Right lobe of liver (tissue), 6 donors: ENCODE measurements around the gene EDN1. TPM values are rescaled to one million over a fixed set of nuclear protein-coding genes. Genes with fewer than 3 reads are reported as not detected.

ENCODE experiments used
- ATAC-seq, 4 donors: fragments of 200-7000 bp; cut with Tn5 transposase; one replicate each; pipeline ENCODE4 v1.9.1; 2020; ENCODE audit warnings: mild to moderate bottlenecking in 4 of 4, moderate library complexity in 4 of 4
- DNase-seq, 3 donors: peaks; one replicate each; pipeline ENCODE4 v3.0.0-alpha.2; 2020
- H3K27ac ChIP-seq, 3 donors: fragments of 200-600 bp; one replicate each; pipeline ENCODE4 v1.8.0; 2022
- H3K27me3 ChIP-seq, 2 donors: fragments of 200-600 bp; one replicate each; pipeline ENCODE4 v1.8.0; 2022
- H3K36me3 ChIP-seq, 4 donors: fragments of 200-600 bp; sonication (generic) in 1 of 4; one replicate each; pipeline versions ENCODE4 v1.5.1 to v1.8.0; 2017 to 2022; ENCODE audit warnings: control low read depth in 1 of 4
- H3K4me1 ChIP-seq, 4 donors: fragments of 200-600 bp; sonication (generic) in 1 of 4; one replicate each; pipeline versions ENCODE4 v1.5.1 to v1.8.0; 2017 to 2022; ENCODE audit warnings: control low read depth in 1 of 4
- H3K4me3 ChIP-seq, 3 donors: fragments of 200-600 bp; one replicate each; pipeline ENCODE4 v1.8.0; 2022
- H3K9me3 ChIP-seq, 4 donors: fragments of 200-600 bp; sonication (generic) in 1 of 4; one replicate each; pipeline versions ENCODE4 v1.5.1 to v1.8.0; 2017 to 2022; ENCODE audit warnings: control low read depth in 1 of 4
- CTCF ChIP-seq, 4 donors: fragments of 200-600 bp in 3 of 4; fragments of 450-650 bp in 1 of 4; IDR thresholded peaks; one replicate each; pipeline versions ENCODE4 v1.5.1 to v1.8.0; 2016 to 2022; ENCODE audit warnings: antibody characterized with exemption in 4 of 4, mild to moderate bottlenecking in 2 of 4
- POLR2A ChIP-seq: fragments of 450-650 bp; IDR thresholded peaks from one replicate; pipeline ENCODE4 v1.6.1; 2017; ENCODE audit warnings: antibody characterized with exemption, mild to moderate bottlenecking
- WGBS: methylation state at CpG from one replicate; pipeline ENCODE4 v1.1.6; 2018; ENCODE audit warnings: low coverage, low lambda C conversion rate; ENCODE audit not compliant: insufficient coverage; ENCODE audit errors: missing lambda C conversion rate; 5-methylcytosine and 5-hydroxymethylcytosine counted together
- intact Hi-C, 2 donors: fragments of 100-400 bp; cut with DNase I; formaldehyde crosslinking; loops; one replicate each; pipeline versions ENCODE4 v1.11.2 to v1.14.1; 2022
- total RNA-seq, 6 experiments: library from RNA; depleted of rRNA in 2 of 6; stranded (reverse); fragments of >200 nt in 2 of 6; fragmentation: NEBNext Ultra II Directional in 3 of 6; extraction: Animal tissue kit (Norgen Biotek cat#: 25700) in 3 of 6; gene quantifications; one replicate each; pipeline versions ENCODE4 v1.1.0 to v1.2.4, GENCODE V29; 2016 to 2023
- donor health status: DM: no; HTN: yes; CAD: no.
- donor health status: DM: no; HTN: no; CAD: no.
- donor health status: DM: no; HTN: no; CAD: no.
- donor health status: DM: no; HTN: yes; CAD: no.
- donor health status: DM: no; HTN: yes; CAD: no.

Gene EDN1
- total RNA-seq, 6 experiments from 2014 or later = 0.18 to 6.8 (median 1.4) TPM

GRCh38 chr6:12324099-12324498 is 33.9 kb downstream of the EDN1 start:
- Histone ChIP-seq H3K27ac (no peak overlapping the region), H3K27me3 (no peaks in the 10 kb centered on the region), H3K4me3 (no peak overlapping the region), H3K9me3 (no peaks in the 10 kb centered on the region), H3K4me1 (no peaks in the 10 kb centered on the region), H3K36me3 (no peaks in the 10 kb centered on the region)
- no peak for DNase-seq
- TF ChIP-seq POLR2A (no peak), CTCF (IDR thresholded peaks at IDR 0.05) (no peak)
- peak in 2 of 4 donors; percentile 34 to 64 for ATAC-seq
- 13% methylated on average over 1 of the region's 3 CpGs for WGBS
- intact Hi-C loops = no loop called here

GRCh38 chr6:12324748-12325147 is 34.6 kb downstream of the EDN1 start:
- Histone ChIP-seq H3K27me3 (no peaks in the 10 kb centered on the region), H3K4me3 (no peak overlapping the region), H3K36me3 (no peaks in the 10 kb centered on the region), H3K27ac (no peak overlapping the region), H3K4me1 (no peaks in the 10 kb centered on the region), H3K9me3 (no peaks in the 10 kb centered on the region)
- DNase-seq = no peak
- TF ChIP-seq POLR2A (no peak), CTCF (IDR thresholded peaks at IDR 0.05) (no peak)
- intact Hi-C loops = no loop called here
- ATAC-seq = no peak

GRCh38 chr6:12325872-12326271 is 35.7 kb downstream of the EDN1 start:
- no peaks in the 10 kb centered on the region for H3K9me3 ChIP-seq
- no peak for DNase-seq

GRCh38 chr6:12327391-12327790 is 37.2 kb downstream of the EDN1 start:
- Histone ChIP-seq H3K36me3 (no peaks in the 10 kb centered on the region), H3K4me3 (no peak overlapping the region), H3K4me1 (peaks cover 0 to 8% (median 3%) of the 10 kb centered on the region in 4 donors), H3K27ac (no peak overlapping the region), H3K27me3 (no peaks in the 10 kb centered on the region), H3K9me3 (no peaks in the 10 kb centered on the region)
- WGBS = 100% methylated on average over 1 of the region's 2 CpGs
- intact Hi-C loops = no loop called here
- no peak for ATAC-seq
- TF ChIP-seq CTCF (IDR thresholded peaks at IDR 0.05) (no peak), POLR2A (no peak)
- no peak for DNase-seq

More at GRCh38 chr6:12325872-12326271, 35.7 kb downstream of the EDN1 start:
- Histone ChIP-seq H3K4me3 (no peak overlapping the region), H3K27ac (no peak overlapping the region), H3K4me1 (no peaks in the 10 kb centered on the region), H3K27me3 (no peaks in the 10 kb centered on the region), H3K36me3 (no peaks in the 10 kb centered on the region)
- intact Hi-C loops = no loop called here
- 78% methylated on average over 3 of the region's 3 CpGs for WGBS
- TF ChIP-seq CTCF (IDR thresholded peaks at IDR 0.05) (no peak), POLR2A (no peak)
- ATAC-seq = no peak

- intact Hi-C loops = no loop called here
- no peak for TF ChIP-seq POLR2A
- TF ChIP-seq CTCF (IDR thresholded peaks at IDR 0.05) = no peak
- ATAC-seq (no peak), DNase-seq (no peak)
- H3K27ac ChIP-seq = no peak overlapping the region
- peaks cover 0 to 10% (median 5%) of the 10 kb centered on the region in 4 donors for H3K4me1 ChIP-seq
- no peaks in the 10 kb centered on the region for H3K27me3 ChIP-seq
- H3K36me3 ChIP-seq = no peaks in the 10 kb centered on the region
- H3K4me3 ChIP-seq = no peak overlapping the region
- WGBS = 66% methylated on average over 4 of the region's 4 CpGs
- no peaks in the 10 kb centered on the region for H3K9me3 ChIP-seq
Observed at GRCh38 chr6:12327988-12328387, 37.8 kb downstream of the EDN1 start.
